Mammary microvascular endothelial cell (primary cell): ENCODE measurements around the gene FBXO11. TPM values are rescaled to one million over a fixed set of nuclear protein-coding genes. Genes with fewer than 3 reads are reported as not detected.

Source experiments
- total RNA-seq: library from RNA; depleted of rRNA; stranded (reverse); fragments of >200 nt; gene quantifications from 2 replicates; pipeline ENCODE4 v1.2.3, GENCODE V29; 2015

Gene FBXO11
- 21.9 and 25.1 TPM in 2 replicates for total RNA-seq

DNA sequence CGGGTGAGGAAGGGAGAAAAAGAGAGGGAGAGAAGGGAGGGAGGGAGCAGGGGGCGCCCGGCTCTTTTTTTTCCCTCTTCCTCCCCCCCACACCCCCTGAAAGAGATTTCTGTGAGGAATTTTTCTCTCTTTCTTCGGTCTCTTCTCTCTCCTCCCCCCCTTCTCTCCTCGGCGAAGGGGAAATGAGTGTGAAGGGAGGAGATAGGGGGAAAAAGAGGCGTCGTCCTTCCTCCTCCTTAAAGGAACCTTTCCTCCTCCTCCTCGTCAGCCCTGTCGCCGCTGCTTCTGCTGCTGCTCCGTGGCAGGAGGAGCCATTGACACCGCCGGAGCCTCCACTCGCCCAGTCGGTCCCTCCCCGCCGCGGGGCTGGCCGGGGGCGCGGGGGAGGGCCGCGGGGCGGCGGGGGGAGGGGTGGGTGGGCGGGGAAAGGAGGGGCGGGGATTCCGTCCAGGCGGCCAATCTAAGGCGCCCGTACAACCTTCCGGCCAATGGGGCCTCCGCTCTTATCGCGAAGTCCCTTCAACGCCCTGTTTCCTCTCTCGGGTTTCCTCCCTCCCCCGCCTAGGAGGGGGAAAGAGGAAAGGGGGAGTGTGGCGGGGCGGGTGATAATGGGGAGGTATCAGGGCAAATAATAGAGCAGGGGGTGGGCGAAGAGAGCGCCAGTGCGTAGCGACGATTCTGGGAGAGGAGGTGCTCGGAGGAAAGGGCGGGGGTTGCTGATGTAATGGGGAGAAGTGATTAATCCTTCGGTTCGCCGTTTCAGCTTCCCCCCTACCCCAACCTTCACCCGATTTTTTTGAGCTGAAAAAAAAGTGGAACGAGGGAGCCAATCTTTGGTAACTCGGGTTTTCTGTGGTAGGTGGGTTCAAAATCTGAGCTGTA, at the start of gene FBXO11:
FBXO11 (minus strand) TSS at position 342 of the 882 bp plus-strand sequence. CDS start 778 bp downstream, outside the sequence.

DNA sequence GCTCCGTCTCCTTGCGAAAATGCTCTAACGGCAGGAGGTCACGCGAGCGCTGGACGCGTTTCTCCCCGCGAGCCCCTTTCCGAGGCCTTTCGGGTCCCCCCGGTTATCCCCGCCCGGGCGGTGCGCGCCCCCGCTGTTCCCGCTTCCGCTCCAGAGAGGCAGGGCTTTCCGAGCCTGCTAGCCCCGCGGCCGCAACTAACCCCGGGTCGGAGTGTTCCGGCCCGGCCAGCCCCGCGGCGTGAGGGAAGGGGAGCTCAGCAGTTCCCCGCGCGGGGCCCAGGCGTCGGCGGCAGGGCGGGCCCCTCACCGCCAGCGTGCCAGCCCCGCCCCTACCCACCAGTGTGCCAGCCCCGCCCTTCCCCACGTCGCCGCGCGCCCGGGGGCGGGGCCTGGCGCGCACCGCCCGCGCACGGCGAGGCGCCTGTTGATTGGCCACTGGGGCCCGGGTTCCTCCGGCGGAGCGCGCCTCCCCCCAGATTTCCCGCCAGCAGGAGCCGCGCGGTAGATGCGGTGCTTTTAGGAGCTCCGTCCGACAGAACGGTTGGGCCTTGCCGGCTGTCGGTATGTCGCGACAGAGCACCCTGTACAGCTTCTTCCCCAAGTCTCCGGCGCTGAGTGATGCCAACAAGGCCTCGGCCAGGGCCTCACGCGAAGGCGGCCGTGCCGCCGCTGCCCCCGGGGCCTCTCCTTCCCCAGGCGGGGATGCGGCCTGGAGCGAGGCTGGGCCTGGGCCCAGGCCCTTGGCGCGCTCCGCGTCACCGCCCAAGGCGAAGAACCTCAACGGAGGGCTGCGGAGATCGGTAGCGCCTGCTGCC, 123.4 kb downstream of the FBXO11 start, which contains the start of gene MSH6:
MSH6 (plus strand) TSS at position 475 of the 815 bp plus-strand sequence; CDS start at position 564, 89 bp downstream.

Other genes with a start within 250 kb of the FBXO11 start
- 33.3 and 38.4 TPM in 2 replicates for gene MSH6, start 123.4 kb downstream of the FBXO11 start, total RNA-seq